Occipital lobe (tissue), 2 donors: ENCODE measurements around the gene BRCA2. TPM values are rescaled to one million over a fixed set of nuclear protein-coding genes. Genes with fewer than 3 reads are reported as not detected.
A peak's percentile ranks its signal among the peaks of the same experiment; 100 is the strongest.

Source experiments
- DNase-seq: peaks from one replicate; lab custom pipeline; 2025; lab: John Stamatoyannopoulos, UW
- total RNA-seq: library from RNA; depleted of rRNA; stranded (reverse); fragments of >200 nt; gene quantifications from one replicate; pipeline ENCODE4 v1.2.3, GENCODE V29; 2014

BRCA2 gene
- total RNA-seq, 1 donor from 2014 or later, result 2.3 TPM

- no peak for DNase-seq
Observed at GRCh38 chr13:32384702-32385101, 69.4 kb downstream of the BRCA2 start.

GRCh38 chr13:32385410-32385809 lies 70.1 kb downstream of the BRCA2 start:
- no peak for DNase-seq

GRCh38 chr13:32390048-32390447 lies 74.7 kb downstream of the BRCA2 start:
- no peak for DNase-seq

GRCh38 chr13:32390484-32390883 lies 75.2 kb downstream of the BRCA2 start:
- DNase-seq, result no peak

GRCh38 chr13:32391101-32391619 lies 75.9 kb downstream of the BRCA2 start:
- DNase-seq, result no peak

GRCh38 chr13:32403108-32403507 lies 87.8 kb downstream of the BRCA2 start:
- DNase-seq, result no peak

GRCh38 chr13:32407854-32408253 lies 92.5 kb downstream of the BRCA2 start:
- DNase-seq, result no peak

- DNase-seq, result no peak
Observed at GRCh38 chr13:32408296-32409000, 93.1 kb downstream of the BRCA2 start.

- no peak for DNase-seq
Observed at GRCh38 chr13:32409001-32409313, 93.6 kb downstream of the BRCA2 start.

GRCh38 chr13:32409561-32410421 lies 94.5 kb downstream of the BRCA2 start:
- no peak for DNase-seq

GRCh38 chr13:32413284-32413683 lies 98.0 kb downstream of the BRCA2 start:
- DNase-seq, result no peak

- DNase-seq, result no peak
Observed at GRCh38 chr13:32414580-32414979, 99.3 kb downstream of the BRCA2 start.

GRCh38 chr13:32415019-32415418 lies 99.7 kb downstream of the BRCA2 start:
- no peak for DNase-seq

GRCh38 chr13:32417995-32418394 lies 102.7 kb downstream of the BRCA2 start:
- no peak for DNase-seq

GRCh38 chr13:32419862-32420261 lies 104.6 kb downstream of the BRCA2 start:
- no peak for DNase-seq

- DNase-seq, result no peak
Observed at GRCh38 chr13:32423592-32423991, 108.3 kb downstream of the BRCA2 start.

GRCh38 chr13:32425158-32425557 lies 109.8 kb downstream of the BRCA2 start:
- no peak for DNase-seq

GRCh38 chr13:32426191-32426989 lies 111.1 kb downstream of the BRCA2 start:
- no peak for DNase-seq

- peak; percentile 41 for DNase-seq
Observed at GRCh38 chr13:32426990-32427851, 111.9 kb downstream of the BRCA2 start.

GRCh38 chr13:32427852-32428580 lies 112.7 kb downstream of the BRCA2 start, which contains the start of gene N4BP2L1:
N4BP2L1 (minus strand) TSS chr13:32428130; CDS start chr13:32428082, 48 bp downstream.
- DNase-seq, result peak; percentile 75
